ENCODE results near the gene HOXD1.

HOXD1 gene

GRCh38 chr2:176151442-176152287 is 36.8 kb upstream of the HOXD1 start, which contains the start of gene HOXD4:
Gene HOXD4 (plus strand): TSS chr2:176151550. CDS start chr2:176151634, 84 bp downstream.
- in situ Hi-C loops (cut with HindIII; ENCODE audit: low sequenced_read_pairs), result no loop called here

GRCh38 chr2:176152350-176153181 is 35.9 kb upstream of the HOXD1 start:
- in situ Hi-C loops (cut with HindIII; ENCODE audit: low sequenced_read_pairs), result no loop called here

- in situ Hi-C loops (cut with HindIII; ENCODE audit: low sequenced_read_pairs), result no loop called here
These were observed 33.8 kb upstream of the HOXD1 start for GRCh38 chr2:176154576-176155252.

GRCh38 chr2:176155356-176156044 is 33.0 kb upstream of the HOXD1 start:
- in situ Hi-C loops (cut with HindIII; ENCODE audit: low sequenced_read_pairs), result no loop called here

- in situ Hi-C loops (cut with HindIII; ENCODE audit: low sequenced_read_pairs), result no loop called here
These were observed 32.1 kb upstream of the HOXD1 start for GRCh38 chr2:176156301-176156806.

- in situ Hi-C loops (cut with HindIII; ENCODE audit: low sequenced_read_pairs), result no loop called here
These were observed 31.5 kb upstream of the HOXD1 start, which contains the start of gene HOXD3 for GRCh38 chr2:176156807-176157498. Gene HOXD3 (plus strand): TSS chr2:176157307. CDS start chr2:176169115, 11,808 bp downstream.

- in situ Hi-C loops (cut with HindIII; ENCODE audit: low sequenced_read_pairs), result no loop called here
These were observed 30.8 kb upstream of the HOXD1 start for GRCh38 chr2:176157499-176158185.

GRCh38 chr2:176158186-176158591 is 30.3 kb upstream of the HOXD1 start:
- in situ Hi-C loops (cut with HindIII; ENCODE audit: low sequenced_read_pairs), result no loop called here

GRCh38 chr2:176158855-176159662 is 29.4 kb upstream of the HOXD1 start:
- in situ Hi-C loops (cut with HindIII; ENCODE audit: low sequenced_read_pairs), result no loop called here

GRCh38 chr2:176159663-176160250 is 28.7 kb upstream of the HOXD1 start:
- in situ Hi-C loops (cut with HindIII; ENCODE audit: low sequenced_read_pairs), result no loop called here

GRCh38 chr2:176160251-176160985 is 28.1 kb upstream of the HOXD1 start:
- in situ Hi-C loops (cut with HindIII; ENCODE audit: low sequenced_read_pairs), result no loop called here

- in situ Hi-C loops (cut with HindIII; ENCODE audit: low sequenced_read_pairs), result no loop called here
These were observed 27.3 kb upstream of the HOXD1 start for GRCh38 chr2:176160986-176161824.

- in situ Hi-C loops (cut with HindIII; ENCODE audit: low sequenced_read_pairs), result no loop called here
These were observed 26.4 kb upstream of the HOXD1 start for GRCh38 chr2:176161825-176162626.

- in situ Hi-C loops (cut with HindIII; ENCODE audit: low sequenced_read_pairs), result no loop called here
These were observed 25.4 kb upstream of the HOXD1 start for GRCh38 chr2:176162911-176163671.

- in situ Hi-C loops (cut with HindIII; ENCODE audit: low sequenced_read_pairs), result no loop called here
These were observed 24.8 kb upstream of the HOXD1 start for GRCh38 chr2:176163672-176164056.

Data from DLD1 (cell line).